HepG2 (cell line): ENCODE measurements around the gene METRN. TPM values are rescaled to one million over a fixed set of nuclear protein-coding genes. Genes with fewer than 3 reads are reported as not detected.

Source experiments
- ATAC-seq: fragments of 200-7000 bp; cut with Tn5 transposase; 3 replicates; pipeline ENCODE4 v1.9.1; 2020; ENCODE audit warnings: mild to moderate bottlenecking, moderate library complexity
- BruUV-seq: library from RNA; stranded (reverse); fragments of 400-500 nt; replicated peaks from 2 replicates; lab custom pipeline; 2021; lab: Mats Ljungman, UMichigan
- CTCF ChIA-PET: fragments of 300-600 bp; formaldehyde crosslinking; extraction: SDS; loops from one replicate; lab custom pipeline; 2021; ENCODE audit warnings: low total read pairs, inconsistent platforms, low intra/inter-chr PET ratio; lab: Yijun Ruan, JAX
- POLR2A ChIA-PET: fragments of 350-600 bp; sonication (Branson Sonifier 250); formaldehyde crosslinking; loops from one replicate; lab custom pipeline; 2020; ENCODE audit warnings: antibody characterized with exemption, inconsistent platforms; lab: Yijun Ruan, JAX
- DNase-seq: peaks from one replicate; pipeline ENCODE4 v3.0.0-alpha.2; 2015; ENCODE audit warnings: low spot score
- FAIRE-seq: peaks from 3 replicates; lab custom pipeline; 2011; peaks lifted over from hg19 to GRCh38; lab: Jason Lieb, UNC
- H2AFZ ChIP-seq: one replicate; pipeline ENCODE4 v1.6.1; 2011; ENCODE audit warnings: low read length, inconsistent platforms
- H3K27ac ChIP-seq: fragments of 300-600 bp; 3 replicates; pipeline ENCODE4 v1.8.0; 2011; ENCODE audit warnings: mixed run types, mild to moderate bottlenecking, mixed read lengths, low read length, inconsistent platforms; ENCODE audit not compliant: insufficient read depth; ENCODE audit errors: extremely low read length
- H3K27me3 ChIP-seq, 2 experiments: fragments of 200-600 bp in 1 of 2; 2 replicates in 1 of 2; 3 replicates in 1 of 2; pipeline versions ENCODE4 v1.6.0 to v1.8.0; 2011; ENCODE audit warnings: low read length in 2 of 2, mild to moderate bottlenecking in 2 of 2, moderate library complexity in 2 of 2, inconsistent platforms in 1 of 2; ENCODE audit not compliant: insufficient read depth in 2 of 2, control insufficient read depth in 1 of 2
- H3K36me3 ChIP-seq, 2 experiments: fragments of 200-600 bp in 1 of 2; replicated peaks in 1 of 2; 2 replicates in 1 of 2; 3 replicates in 1 of 2; pipeline versions ENCODE4 v1.5.1 to v1.8.0; 2011; ENCODE audit warnings: low read length in 2 of 2, inconsistent platforms in 1 of 2; ENCODE audit not compliant: insufficient read depth in 2 of 2, control insufficient read depth in 1 of 2
- H3K4me1 ChIP-seq: 2 replicates; pipeline ENCODE4 v1.5.1; 2012; ENCODE audit warnings: low read length, inconsistent platforms; ENCODE audit not compliant: insufficient read depth
- H3K4me2 ChIP-seq: 2 replicates; pipeline ENCODE4 v1.6.0; 2011; ENCODE audit warnings: low read depth, low read length, inconsistent platforms
- H3K4me3 ChIP-seq, 3 experiments: fragments of 200-600 bp in 1 of 3; sonication (generic), shearing (Covaris generic) in 1 of 3; replicated peaks in 1 of 3; 2 replicates each; pipeline ENCODE4 v1.5.1; 2011 to 2016; ENCODE audit warnings: low read length in 3 of 3, inconsistent platforms in 2 of 3, low read depth in 2 of 3, mild to moderate bottlenecking in 2 of 3, control low read depth in 1 of 3, mixed read lengths in 1 of 3; ENCODE audit not compliant: insufficient read depth in 1 of 3
- H3K79me2 ChIP-seq: one replicate; pipeline ENCODE4 v1.6.1; 2011; ENCODE audit warnings: low read length, inconsistent platforms; ENCODE audit not compliant: insufficient read depth
- H3K9ac ChIP-seq: 2 replicates; pipeline ENCODE4 v1.6.0; 2011; ENCODE audit warnings: mild to moderate bottlenecking, low read depth, low read length, inconsistent platforms; ENCODE audit not compliant: insufficient read depth
- H3K9me3 ChIP-seq: 2 replicates; pipeline ENCODE4 v1.5.1; 2012; ENCODE audit warnings: mild to moderate bottlenecking, low read length
- H4K20me1 ChIP-seq: 2 replicates; pipeline ENCODE4 v1.6.0; 2011; ENCODE audit warnings: inconsistent platforms, mild to moderate bottlenecking, low read length, moderate library complexity; ENCODE audit not compliant: insufficient read depth
- AGO1 ChIP-seq: fragments of 200-400 bp; formaldehyde crosslinking; IDR thresholded peaks from 2 replicates; pipeline ENCODE4 v1.6.1; 2017; ENCODE audit warnings: mild to moderate bottlenecking, low read depth, low read length, moderate library complexity; ENCODE audit not compliant: poor library complexity, severe bottlenecking
- BRF2 ChIP-seq: sonication (generic); formaldehyde crosslinking; IDR thresholded peaks from 2 replicates; pipeline ENCODE4 v1.8.1; 2022; ENCODE audit warnings: mild to moderate bottlenecking, missing genetic modification reagents
- ELK4 ChIP-seq: sonication (generic); formaldehyde crosslinking; IDR thresholded peaks from 2 replicates; pipeline ENCODE4 v1.9.0; 2021; ENCODE audit warnings: missing genetic modification reagents, borderline replicate concordance
- HNF1A ChIP-seq, 2 experiments: sonication (generic) in 1 of 2; formaldehyde crosslinking in 1 of 2; IDR thresholded peaks; 2 replicates each; pipeline versions ENCODE4 v1.4.0 to v1.6.1; 2016 to 2020; ENCODE audit warnings: borderline replicate concordance in 1 of 2, low read depth in 1 of 2, mild to moderate bottlenecking in 1 of 2, missing genetic modification reagents in 1 of 2
- REL ChIP-seq: sonication (generic); formaldehyde crosslinking; conservative IDR thresholded peaks from 2 replicates; pipeline ENCODE4 v1.8.0; 2022; ENCODE audit warnings: mild to moderate bottlenecking, missing genetic modification reagents, moderate library complexity
- TRAFD1 ChIP-seq: sonication (generic); formaldehyde crosslinking; IDR thresholded peaks from 2 replicates; pipeline ENCODE4 v1.5.1; 2020; ENCODE audit warnings: missing genetic modification reagents, mild to moderate bottlenecking, borderline replicate concordance
- ZFX ChIP-seq: sonication (generic); formaldehyde crosslinking; IDR thresholded peaks from 2 replicates; pipeline ENCODE4 v1.4.0; 2020; ENCODE audit warnings: mild to moderate bottlenecking, low read depth, missing genetic modification reagents, moderate library complexity
- ZNF670 ChIP-seq: sonication (generic); formaldehyde crosslinking; IDR thresholded peaks from 2 replicates; pipeline ENCODE4 v1.8.0; 2022; ENCODE audit warnings: mild to moderate bottlenecking, missing genetic modification reagents, borderline replicate concordance
- WGBS: methylation state at CpG from one replicate; pipeline ENCODE4 v1.1.6; 2017; ENCODE audit warnings: low lambda C conversion rate; 5-methylcytosine and 5-hydroxymethylcytosine counted together
- in situ Hi-C: cut with HindIII; loops from 2 replicates; pipeline ENCODE4 v1.10.0; 2017; ENCODE audit warnings: low pct_unique_long_range_greater_than_20kb; ENCODE audit not compliant: extremely low pct_ligation_motif_present
- intact Hi-C: fragments of 100-400 bp; cut with micrococcal nuclease; formaldehyde crosslinking; loops from one replicate; pipeline ENCODE4 v1.10.0; 2022; ENCODE audit not compliant: unreplicated experiment
- polyA plus RNA-seq, 8 experiments: library from polyadenylated mRNA; depleted of rRNA in 3 of 8; stranded (reverse) in 7 of 8; unstranded in 1 of 8; fragments of >200 nt; fragmentation: Illumina TruSeq in 4 of 8; extraction: Trizol in 4 of 8; gene quantifications; 2 replicates each; pipeline versions ENCODE4 v1.2.1 to v1.2.3, GENCODE V29; 2011 to 2016; ENCODE audit warnings: low read depth in 4 of 8, missing spikeins in 1 of 8, mixed read lengths in 1 of 8; ENCODE audit not compliant: insufficient read depth in 1 of 8
- total RNA-seq, 5 experiments: library from RNA; depleted of rRNA; stranded (reverse); fragments of >200 nt; fragmentation: Illumina TruSeq; extraction: Trizol; gene quantifications; 2 replicates each; pipeline ENCODE4 v1.2.3, GENCODE V29; 2016; ENCODE audit warnings: low read depth in 1 of 5

The METRN gene
- total and polyA plus RNA-seq, 2 of the 13 experiments (the other 11 are each of a cell fraction or from before 2014, with no cell fraction given), result 25.5 to 46.1 TPM

GRCh38 chr16:679814-680624 is 34.9 kb upstream of the METRN start, which contains the start of gene STUB1 (continued):
- TF ChIP-seq HNF1A (IDR thresholded peaks at IDR 0.05; ENCODE audit: low read depth), result no peak
- TF ChIP-seq HNF1A (CRISPR knock-in tag; IDR thresholded peaks at IDR 0.05; ENCODE audit: borderline replicate concordance), result no peak

- H3K27me3 ChIP-seq, result no peaks in the 10 kb centered on the region; a peak in 1 of 5 replicates
- in situ Hi-C loops, result no loop called here
- DNase-seq, result no peak
- no TSS peak for BruUV-seq
- H3K9ac ChIP-seq, result peak overlapping the region; percentile 82
- peak overlapping the region; percentile 80 for H3K4me2 ChIP-seq
- peaks cover 35% of the 10 kb centered on the region for H3K4me1 ChIP-seq
- H3K36me3 ChIP-seq, result peaks cover 8 to 17% of the 10 kb centered on the region in 2 experiments; a peak in 4 of 5 replicates
- H2AFZ ChIP-seq, result no peak overlapping the region
- ATAC-seq, result no peak
- WGBS, result no CpG with 5 or more reads among the region's 38 CpGs
- H3K27ac ChIP-seq, result peak overlapping the region; percentile 76
- peaks cover 16% of the 10 kb centered on the region for H3K79me2 ChIP-seq
- no peak for FAIRE-seq
- ChIA-PET CTCF (interaction anchor here (0.8 kb wide), 1 partner anchor 13 kb away, joined by 3 read pairs; the partner anchor contains the start of gene RHOT2), POLR2A (interaction anchor here (0.8 to 4.4 kb wide), 9 partner anchors 9 to 44 kb away, joined by 3 to 34 read pairs (median 6); partner anchors contain the start of genes ANTKMT, METRN, METTL26 and RHOT2)
- intact Hi-C loops, result no loop called here
- no peak for TF ChIP-seq TRAFD1 (CRISPR knock-in tag)
- TF ChIP-seq ELK4 (CRISPR knock-in tag), result no peak
- 0 out of 2 replicates have a peak, but pooled peaks have one; percentile 4 for TF ChIP-seq ZFX
- TF ChIP-seq ZNF670 (CRISPR knock-in tag), result 0 out of 2 replicates have a peak, but pooled peaks have one; percentile 16
- 0 out of 2 replicates have a peak, but pooled peaks have one; percentile 12 for TF ChIP-seq BRF2
- peak; percentile 45 for TF ChIP-seq AGO1
- 0 out of 2 replicates have a peak, but pooled peaks have one; percentile 31 for TF ChIP-seq REL
- peak overlapping the region; percentile 72 to 88 (median 85) for H3K4me3 ChIP-seq
- 0 out of 2 replicates have a peak, but pooled peaks cover 3% of the 10 kb centered on the region for H4K20me1 ChIP-seq
- H3K9me3 ChIP-seq, result no peaks in the 10 kb centered on the region
Measured at GRCh38 chr16:680625-680945, 34.3 kb upstream of the METRN start.
